Thyroid gland (tissue), 4 donors: ENCODE measurements around the gene SIAH3.

Experiments
- POLR2A ChIP-seq, 2 donors: fragments of 450-650 bp; IDR thresholded peaks; one replicate each; pipeline ENCODE4 v1.6.1; 2017; ENCODE audit warnings: antibody characterized with exemption in 2 of 2, mild to moderate bottlenecking in 2 of 2, moderate library complexity in 1 of 2
- TF ChIP-seq, protein P1 (sequence below), 6 experiments: fragments of 200-600 bp in 3 of 6; fragments of 450-650 bp in 3 of 6; sonication (generic) in 3 of 6; IDR thresholded peaks; one replicate each; pipeline ENCODE4 v1.5.1; 2016 to 2019; ENCODE audit warnings: antibody characterized with exemption in 6 of 6, mild to moderate bottlenecking in 2 of 6, inconsistent platforms in 1 of 6, moderate library complexity in 1 of 6

DNA sequence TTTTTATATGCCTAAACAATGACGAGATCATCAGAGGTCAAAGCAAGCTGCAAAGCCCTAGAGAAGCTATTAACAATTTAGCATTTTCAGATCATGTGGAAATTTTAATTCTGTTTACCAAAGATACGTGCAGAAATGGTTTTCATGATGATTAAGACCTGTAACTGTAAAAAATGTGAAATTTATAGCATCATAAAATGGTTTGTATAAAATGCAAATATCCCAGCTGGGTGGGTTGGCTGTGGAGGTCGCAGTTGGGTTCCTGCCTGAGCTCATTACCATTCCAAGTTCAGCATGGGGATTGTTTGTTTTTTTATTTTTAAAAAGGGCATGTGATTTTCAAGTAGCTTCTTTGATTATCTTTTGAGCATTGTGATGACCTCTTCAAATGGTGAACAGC is 47.9 kb upstream of the SIAH3 start:
- TF ChIP-seq, protein P1, sequence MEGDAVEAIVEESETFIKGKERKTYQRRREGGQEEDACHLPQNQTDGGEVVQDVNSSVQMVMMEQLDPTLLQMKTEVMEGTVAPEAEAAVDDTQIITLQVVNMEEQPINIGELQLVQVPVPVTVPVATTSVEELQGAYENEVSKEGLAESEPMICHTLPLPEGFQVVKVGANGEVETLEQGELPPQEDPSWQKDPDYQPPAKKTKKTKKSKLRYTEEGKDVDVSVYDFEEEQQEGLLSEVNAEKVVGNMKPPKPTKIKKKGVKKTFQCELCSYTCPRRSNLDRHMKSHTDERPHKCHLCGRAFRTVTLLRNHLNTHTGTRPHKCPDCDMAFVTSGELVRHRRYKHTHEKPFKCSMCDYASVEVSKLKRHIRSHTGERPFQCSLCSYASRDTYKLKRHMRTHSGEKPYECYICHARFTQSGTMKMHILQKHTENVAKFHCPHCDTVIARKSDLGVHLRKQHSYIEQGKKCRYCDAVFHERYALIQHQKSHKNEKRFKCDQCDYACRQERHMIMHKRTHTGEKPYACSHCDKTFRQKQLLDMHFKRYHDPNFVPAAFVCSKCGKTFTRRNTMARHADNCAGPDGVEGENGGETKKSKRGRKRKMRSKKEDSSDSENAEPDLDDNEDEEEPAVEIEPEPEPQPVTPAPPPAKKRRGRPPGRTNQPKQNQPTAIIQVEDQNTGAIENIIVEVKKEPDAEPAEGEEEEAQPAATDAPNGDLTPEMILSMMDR (IDR thresholded peaks at IDR 0.05), result no peak
- TF ChIP-seq POLR2A (IDR thresholded peaks at IDR 0.05), result no peak
